ENCODE measurements around the gene SIAE.
A peak's percentile ranks its signal among the peaks of the same experiment; 100 is the strongest.

DNA sequence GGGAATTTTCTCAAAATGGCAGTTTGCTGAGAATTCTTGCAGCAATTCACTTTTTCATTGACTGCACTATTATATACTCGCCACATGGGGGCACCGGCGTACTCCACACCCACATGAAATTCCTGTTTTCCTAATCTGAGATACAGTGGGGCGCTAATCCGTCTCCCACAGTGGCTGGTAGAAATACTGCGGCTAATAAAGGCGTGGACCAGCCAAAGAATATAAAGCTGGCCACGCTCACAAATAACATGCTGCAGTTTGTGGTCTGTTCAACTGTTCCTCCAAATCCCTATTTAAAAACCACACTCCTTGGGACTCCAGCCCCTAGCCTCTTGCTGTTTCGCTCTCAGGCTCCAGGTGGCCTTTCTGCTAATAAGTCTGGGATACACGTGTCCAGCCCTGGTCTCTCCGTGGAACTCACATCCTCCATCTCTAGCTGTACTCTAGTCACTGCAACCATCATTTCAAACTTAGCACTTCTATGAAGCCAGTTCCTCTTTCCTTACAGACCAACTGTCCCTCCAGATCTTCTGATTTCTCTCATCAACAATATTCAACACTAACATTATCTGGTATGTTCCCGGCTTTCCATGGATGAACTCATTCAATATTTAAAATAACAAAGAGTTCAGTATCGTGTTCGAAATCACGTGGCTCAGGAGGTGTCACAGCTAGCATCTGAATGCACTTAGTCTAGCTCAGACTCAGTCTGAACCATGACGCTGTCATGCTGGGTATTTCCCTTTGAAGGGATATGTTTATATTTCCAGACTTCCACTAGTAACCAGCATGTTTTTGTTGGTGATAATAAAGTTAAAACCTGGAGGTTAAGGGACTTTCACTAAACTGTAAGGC is 28.9 kb downstream of the SIAE start:
- TF ChIP-seq POLR2A (IDR thresholded peaks at IDR 0.05; ENCODE audit: control extremely low read depth in 1 of 2, low read depth in 2 of 2, low read length in 2 of 2) (no peak), TEAD4 (IDR thresholded peaks at IDR 0.05; ENCODE audit: low read depth, low read length) (peak; percentile 74), EP300 (IDR thresholded peaks at IDR 0.05; ENCODE audit: borderline replicate concordance in 1 of 2, low read depth in 2 of 2, low read length in 2 of 2) (no peak)
- TF ChIP-seq, protein P1, sequence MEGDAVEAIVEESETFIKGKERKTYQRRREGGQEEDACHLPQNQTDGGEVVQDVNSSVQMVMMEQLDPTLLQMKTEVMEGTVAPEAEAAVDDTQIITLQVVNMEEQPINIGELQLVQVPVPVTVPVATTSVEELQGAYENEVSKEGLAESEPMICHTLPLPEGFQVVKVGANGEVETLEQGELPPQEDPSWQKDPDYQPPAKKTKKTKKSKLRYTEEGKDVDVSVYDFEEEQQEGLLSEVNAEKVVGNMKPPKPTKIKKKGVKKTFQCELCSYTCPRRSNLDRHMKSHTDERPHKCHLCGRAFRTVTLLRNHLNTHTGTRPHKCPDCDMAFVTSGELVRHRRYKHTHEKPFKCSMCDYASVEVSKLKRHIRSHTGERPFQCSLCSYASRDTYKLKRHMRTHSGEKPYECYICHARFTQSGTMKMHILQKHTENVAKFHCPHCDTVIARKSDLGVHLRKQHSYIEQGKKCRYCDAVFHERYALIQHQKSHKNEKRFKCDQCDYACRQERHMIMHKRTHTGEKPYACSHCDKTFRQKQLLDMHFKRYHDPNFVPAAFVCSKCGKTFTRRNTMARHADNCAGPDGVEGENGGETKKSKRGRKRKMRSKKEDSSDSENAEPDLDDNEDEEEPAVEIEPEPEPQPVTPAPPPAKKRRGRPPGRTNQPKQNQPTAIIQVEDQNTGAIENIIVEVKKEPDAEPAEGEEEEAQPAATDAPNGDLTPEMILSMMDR (IDR thresholded peaks at IDR 0.05; ENCODE audit: control extremely low read depth in 1 of 3, insufficient read depth in 1 of 3, low read depth in 1 of 3, low read length in 3 of 3): peak; percentile 38 to 87 (median 75)
- TF ChIP-seq, protein P2, sequence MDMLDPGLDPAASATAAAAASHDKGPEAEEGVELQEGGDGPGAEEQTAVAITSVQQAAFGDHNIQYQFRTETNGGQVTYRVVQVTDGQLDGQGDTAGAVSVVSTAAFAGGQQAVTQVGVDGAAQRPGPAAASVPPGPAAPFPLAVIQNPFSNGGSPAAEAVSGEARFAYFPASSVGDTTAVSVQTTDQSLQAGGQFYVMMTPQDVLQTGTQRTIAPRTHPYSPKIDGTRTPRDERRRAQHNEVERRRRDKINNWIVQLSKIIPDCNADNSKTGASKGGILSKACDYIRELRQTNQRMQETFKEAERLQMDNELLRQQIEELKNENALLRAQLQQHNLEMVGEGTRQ (IDR thresholded peaks at IDR 0.05; ENCODE audit: low read length): no peak
